ENCODE measurements around the gene TRPC4AP. TPM values are rescaled to one million over a fixed set of nuclear protein-coding genes. Genes with fewer than 3 reads are reported as not detected.

TRPC4AP gene
- total and polyA plus RNA-seq, 7 donors, result 24.0 to 61.8 (median 45.3) TPM

DNA sequence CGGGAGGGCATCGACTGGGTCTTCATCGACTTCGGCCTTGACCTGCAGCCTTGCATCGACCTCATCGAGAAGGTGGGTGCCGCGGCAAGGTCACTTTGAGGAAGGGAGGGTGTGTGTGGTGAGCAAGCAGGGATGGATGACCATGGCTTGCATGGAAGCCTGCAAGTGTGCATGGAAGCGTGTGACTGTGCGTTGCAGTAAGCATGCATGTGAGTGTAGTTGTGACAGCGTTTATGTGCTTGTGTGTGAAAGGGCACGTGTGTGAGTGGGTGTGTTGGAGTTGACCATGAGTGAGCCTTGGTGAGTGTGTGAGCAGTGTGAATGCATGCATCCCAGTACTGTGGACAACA, 104.4 kb downstream of the TRPC4AP start:
- Histone ChIP-seq H3K36me3 (peaks cover 0 to 2% (median 0%) of the 10 kb centered on the region in 4 donors), H3K27me3 (peaks cover 7 to 22% (median 11%) of the 10 kb centered on the region in 3 donors), H3K4me1 (no peaks in the 10 kb centered on the region), H3K4me3 (no peak overlapping the region), H3K9me3 (no peaks in the 10 kb centered on the region), H3K27ac (no peak overlapping the region)
- no peak for DNase-seq
- WGBS, 2 donors, result 77 to 80% methylated on average over 12 of the region's 12 CpGs
- intact Hi-C loops (cut with DNase I), result no loop called here
- TF ChIP-seq POLR2AphosphoS5 (IDR thresholded peaks at IDR 0.05) (no peak), POLR2A (IDR thresholded peaks at IDR 0.05) (no peak), EP300 (IDR thresholded peaks at IDR 0.05) (no peak), CTCF (IDR thresholded peaks at IDR 0.05) (no peak)

DNA sequence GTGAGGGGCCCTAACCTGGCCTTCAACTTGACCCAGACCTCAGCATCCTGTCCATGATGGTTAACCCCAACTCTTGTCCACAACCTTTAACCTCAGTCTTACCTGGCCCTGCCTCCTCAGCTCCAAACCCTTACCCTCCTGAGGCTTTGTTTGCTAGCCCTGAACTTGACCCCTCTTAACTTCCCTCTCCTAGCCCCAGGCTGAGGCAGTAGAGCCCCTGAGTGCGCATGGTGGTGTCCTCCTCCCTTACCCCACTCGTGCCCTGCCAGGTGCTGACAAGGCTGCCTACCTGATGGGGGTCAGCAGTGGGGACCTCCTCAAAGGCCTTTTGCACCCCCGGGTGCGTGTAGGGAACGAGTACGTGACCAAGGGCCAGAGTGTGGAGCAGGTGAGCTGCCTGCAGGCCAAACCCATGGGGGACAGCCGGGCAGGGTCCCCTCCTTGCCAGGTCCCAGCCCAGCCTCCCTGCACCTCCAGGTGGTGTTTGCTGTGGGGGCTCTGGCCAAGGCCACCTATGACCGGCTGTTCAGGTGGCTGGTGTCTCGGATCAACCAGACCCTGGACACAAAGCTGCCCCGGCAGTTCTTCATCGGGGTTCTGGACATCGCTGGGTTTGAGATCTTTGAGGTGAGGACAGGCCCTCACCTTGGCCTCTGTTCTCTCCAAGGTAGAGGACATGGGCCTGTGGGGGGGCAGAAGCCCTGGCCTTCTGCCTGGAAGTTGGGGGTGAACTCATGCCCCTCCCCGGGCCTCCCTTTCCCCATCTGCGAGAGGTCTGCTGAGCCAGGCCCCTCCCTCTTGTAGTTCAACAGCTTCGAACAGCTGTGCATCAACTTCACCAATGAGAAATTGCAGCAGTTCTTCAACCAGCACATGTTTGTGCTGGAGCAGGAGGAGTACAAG, 105.1 kb downstream of the TRPC4AP start:
- H3K4me3 ChIP-seq, result no peak overlapping the region
- H3K36me3 ChIP-seq, result no peaks in the 10 kb centered on the region
- peaks cover 12 to 27% (median 15%) of the 10 kb centered on the region in 3 donors for H3K27me3 ChIP-seq
- WGBS, 2 donors, result 74 to 80% methylated on average over 15 of the region's 15 CpGs
- intact Hi-C loops (cut with DNase I), result no loop called here
- TF ChIP-seq POLR2A (IDR thresholded peaks at IDR 0.05) (no peak), EP300 (IDR thresholded peaks at IDR 0.05) (no peak), POLR2AphosphoS5 (IDR thresholded peaks at IDR 0.05) (peak in 1 of 4 donors; percentile 4)
- H3K9me3 ChIP-seq, result no peaks in the 10 kb centered on the region
- DNase-seq, result no peak
- H3K4me1 ChIP-seq, result no peaks in the 10 kb centered on the region
- H3K27ac ChIP-seq, result no peak overlapping the region

DNA sequence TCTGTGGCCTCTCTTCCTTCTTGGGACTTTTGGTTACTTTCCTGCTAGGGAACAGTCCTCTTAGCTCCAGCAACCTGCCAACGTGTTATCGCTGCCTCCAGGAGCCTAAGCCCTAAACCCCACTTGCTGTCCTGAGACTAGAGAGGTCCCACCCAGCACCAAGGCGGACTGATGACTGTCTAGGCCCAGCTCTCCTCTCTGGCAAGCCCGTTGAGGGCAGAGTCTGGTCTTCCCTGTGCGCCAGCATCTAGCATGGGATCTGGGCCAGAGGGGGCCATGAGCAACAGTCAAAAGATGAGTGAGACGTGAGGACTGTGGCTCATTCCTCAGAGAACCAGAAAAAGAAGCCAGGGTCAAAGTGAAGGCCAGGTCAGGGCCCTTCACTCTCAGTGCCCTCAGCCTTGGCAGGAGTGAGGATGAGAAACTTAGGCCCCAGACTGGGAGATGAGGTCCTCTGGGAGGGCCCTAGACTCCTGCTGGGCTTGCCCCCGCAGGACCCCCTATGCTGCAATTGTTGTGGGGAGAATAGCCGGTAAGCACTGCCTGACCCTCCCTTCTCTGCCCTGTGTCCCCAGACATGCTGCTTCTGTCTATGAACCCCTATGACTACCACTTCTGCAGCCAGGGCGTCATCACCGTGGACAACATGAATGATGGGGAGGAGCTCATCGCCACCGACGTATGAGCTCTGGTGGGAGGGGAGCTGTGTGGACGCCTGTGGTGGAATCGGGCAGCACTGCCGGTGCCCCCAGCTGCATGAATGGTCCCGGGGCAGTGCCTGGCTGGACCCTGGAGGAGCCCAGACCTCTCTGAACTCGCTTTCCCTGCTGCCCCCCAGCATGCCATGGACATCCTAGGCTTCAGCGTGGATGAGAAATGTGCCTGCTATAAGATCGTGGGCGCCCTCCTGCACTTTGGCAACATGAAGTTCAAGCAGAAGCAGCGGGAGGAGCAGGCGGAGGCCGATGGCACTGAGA, 106.0 kb downstream of the TRPC4AP start:
- no peak overlapping the region for H3K4me3 ChIP-seq
- no peaks in the 10 kb centered on the region for H3K4me1 ChIP-seq
- TF ChIP-seq CTCF (IDR thresholded peaks at IDR 0.05) (no peak), POLR2AphosphoS5 (IDR thresholded peaks at IDR 0.05) (no peak), EP300 (IDR thresholded peaks at IDR 0.05) (no peak), POLR2A (IDR thresholded peaks at IDR 0.05) (no peak)
- no peaks in the 10 kb centered on the region for H3K36me3 ChIP-seq
- WGBS, 2 donors, result 74 to 79% methylated on average over 24 of the region's 24 CpGs
- H3K27me3 ChIP-seq, result peaks cover 14 to 35% (median 21%) of the 10 kb centered on the region in 3 donors
- no peak overlapping the region for H3K27ac ChIP-seq
- DNase-seq, result no peak
- intact Hi-C loops (cut with DNase I), result no loop called here
- H3K9me3 ChIP-seq, result no peaks in the 10 kb centered on the region

- Histone ChIP-seq H3K27ac (no peak overlapping the region), H3K27me3 (peaks cover 14 to 41% (median 26%) of the 10 kb centered on the region in 3 donors), H3K4me1 (peaks cover 0 to 3% (median 0%) of the 10 kb centered on the region in 4 donors), H3K9me3 (no peaks in the 10 kb centered on the region), H3K36me3 (no peaks in the 10 kb centered on the region), H3K4me3 (no peak overlapping the region)
- 79 to 86% methylated on average over 25 of the region's 25 CpGs for WGBS, 2 donors
- intact Hi-C loops (cut with DNase I), result no loop called here
- TF ChIP-seq EP300 (IDR thresholded peaks at IDR 0.05) (no peak), CTCF (IDR thresholded peaks at IDR 0.05) (no peak), POLR2AphosphoS5 (IDR thresholded peaks at IDR 0.05) (no peak), POLR2A (IDR thresholded peaks at IDR 0.05) (no peak)
- no peak for DNase-seq
Observed at GRCh38 chr20:34985461-34986310, 106.9 kb downstream of the TRPC4AP start.
